HepG2 (cell line): Measurements from ENCODE around the gene UCKL1. TPM values are rescaled to one million over a fixed set of nuclear protein-coding genes. Genes with fewer than 3 reads are reported as not detected.

Experiments
- AFF4 ChIP-seq: sonication (generic); formaldehyde crosslinking; IDR thresholded peaks from 2 replicates; pipeline ENCODE4 v1.4.0; 2020; ENCODE audit warnings: missing genetic modification reagents
- AHR ChIP-seq: IDR thresholded peaks from 2 replicates; pipeline ENCODE4 v1.6.1; 2018; ENCODE audit warnings: missing genetic modification reagents, missing compliant biosample characterization
- CREM ChIP-seq, 2 experiments: sonication (generic) in 1 of 2; formaldehyde crosslinking in 1 of 2; IDR thresholded peaks; 2 replicates each; pipeline versions ENCODE4 v1.4.0 to v1.6.1; 2016 to 2020; ENCODE audit warnings: antibody characterized with exemption in 1 of 2, mild to moderate bottlenecking in 1 of 2, missing genetic modification reagents in 1 of 2
- DR1 ChIP-seq: sonication (generic); formaldehyde crosslinking; IDR thresholded peaks from 2 replicates; pipeline ENCODE4 v1.8.0; 2021; ENCODE audit warnings: mild to moderate bottlenecking, missing genetic modification reagents, inconsistent platforms
- KDM3A ChIP-seq: IDR thresholded peaks from 2 replicates; pipeline ENCODE4 v1.6.1; 2018; ENCODE audit warnings: low read depth, missing compliant biosample characterization
- KLF16 ChIP-seq, 2 experiments: sonication (generic) in 1 of 2; formaldehyde crosslinking in 1 of 2; IDR thresholded peaks; 2 replicates each; pipeline versions ENCODE4 v1.6.1 to v1.8.0; 2016 to 2023; ENCODE audit warnings: missing genetic modification reagents in 2 of 2, missing compliant biosample characterization in 1 of 2
- MBNL3 ChIP-seq: fragments of 250-450 bp; sonication (Bioruptor Pico); conservative IDR thresholded peaks from 2 replicates; pipeline ENCODE4 v1.8.0; 2022; ENCODE audit warnings: mild to moderate bottlenecking, inconsistent platforms
- MLLT10 ChIP-seq: sonication (generic); formaldehyde crosslinking; IDR thresholded peaks from 2 replicates; pipeline ENCODE4 v1.4.0; 2020; ENCODE audit warnings: missing genetic modification reagents
- MTA1 ChIP-seq: sonication (generic); formaldehyde crosslinking; IDR thresholded peaks from 2 replicates; pipeline ENCODE4 v1.4.0; 2020; ENCODE audit warnings: missing genetic modification reagents, mild to moderate bottlenecking, borderline replicate concordance
- RAD21 ChIP-seq: fragments of 450-650 bp; formaldehyde crosslinking; IDR thresholded peaks from 2 replicates; pipeline ENCODE4 v1.5.0; 2020; ENCODE audit warnings: mild to moderate bottlenecking
- REL ChIP-seq: sonication (generic); formaldehyde crosslinking; conservative IDR thresholded peaks from 2 replicates; pipeline ENCODE4 v1.8.0; 2022; ENCODE audit warnings: mild to moderate bottlenecking, missing genetic modification reagents, moderate library complexity
- SAFB2 ChIP-seq: sonication (generic); formaldehyde crosslinking; IDR thresholded peaks from 2 replicates; pipeline ENCODE4 v1.5.1; 2020; ENCODE audit warnings: missing genetic modification reagents, low read depth, mild to moderate bottlenecking, borderline replicate concordance
- ZBTB7B ChIP-seq: sonication (generic); formaldehyde crosslinking; IDR thresholded peaks from 2 replicates; pipeline ENCODE4 v1.4.0; 2020; ENCODE audit warnings: missing genetic modification reagents
- ZFP37 ChIP-seq: sonication (generic); formaldehyde crosslinking; IDR thresholded peaks from 2 replicates; pipeline ENCODE4 v1.4.0; 2020; ENCODE audit warnings: missing genetic modification reagents, borderline replicate concordance
- ZFP41 ChIP-seq: sonication (generic); formaldehyde crosslinking; IDR thresholded peaks from 2 replicates; pipeline ENCODE4 v1.4.0; 2020; ENCODE audit warnings: mild to moderate bottlenecking, missing genetic modification reagents, borderline replicate concordance
- ZNF432 ChIP-seq: sonication (generic); formaldehyde crosslinking; IDR thresholded peaks from 2 replicates; pipeline ENCODE4 v1.5.0; 2020; ENCODE audit warnings: missing genetic modification reagents, mild to moderate bottlenecking, borderline replicate concordance
- ZNF451 ChIP-seq: sonication (generic); formaldehyde crosslinking; IDR thresholded peaks from 2 replicates; pipeline ENCODE4 v1.5.0; 2020; ENCODE audit warnings: mild to moderate bottlenecking, missing genetic modification reagents
- ZNF605 ChIP-seq: sonication (generic); formaldehyde crosslinking; IDR thresholded peaks from 2 replicates; pipeline ENCODE4 v1.8.0; 2022; ENCODE audit warnings: mild to moderate bottlenecking, missing genetic modification reagents
- ZNF670 ChIP-seq: sonication (generic); formaldehyde crosslinking; IDR thresholded peaks from 2 replicates; pipeline ENCODE4 v1.8.0; 2022; ENCODE audit warnings: mild to moderate bottlenecking, missing genetic modification reagents, borderline replicate concordance
- polyA plus RNA-seq, 8 experiments: library from polyadenylated mRNA; depleted of rRNA in 3 of 8; stranded (reverse) in 7 of 8; unstranded in 1 of 8; fragments of >200 nt; fragmentation: Illumina TruSeq in 4 of 8; extraction: Trizol in 4 of 8; gene quantifications; 2 replicates each; pipeline versions ENCODE4 v1.2.1 to v1.2.3, GENCODE V29; 2011 to 2016; ENCODE audit warnings: low read depth in 4 of 8, missing spikeins in 1 of 8, mixed read lengths in 1 of 8; ENCODE audit not compliant: insufficient read depth in 1 of 8
- total RNA-seq, 5 experiments: library from RNA; depleted of rRNA; stranded (reverse); fragments of >200 nt; fragmentation: Illumina TruSeq; extraction: Trizol; gene quantifications; 2 replicates each; pipeline ENCODE4 v1.2.3, GENCODE V29; 2016; ENCODE audit warnings: low read depth in 1 of 5
- TF ChIP-seq, protein P1 (sequence below): sonication (generic); formaldehyde crosslinking; IDR thresholded peaks from 2 replicates; pipeline ENCODE4 v1.8.0; 2022; ENCODE audit warnings: missing genetic modification reagents, mild to moderate bottlenecking, moderate library complexity, borderline replicate concordance
- TF ChIP-seq, protein P2 (sequence below): sonication (generic); formaldehyde crosslinking; conservative IDR thresholded peaks from 2 replicates; pipeline ENCODE4 v1.8.0; 2022; ENCODE audit warnings: mild to moderate bottlenecking, moderate library complexity, missing genetic modification reagents

Gene UCKL1
- total and polyA plus RNA-seq, 2 of the 13 experiments (the other 11 are each of a cell fraction or from before 2014, with no cell fraction given) = 50.2 to 126 TPM

DNA sequence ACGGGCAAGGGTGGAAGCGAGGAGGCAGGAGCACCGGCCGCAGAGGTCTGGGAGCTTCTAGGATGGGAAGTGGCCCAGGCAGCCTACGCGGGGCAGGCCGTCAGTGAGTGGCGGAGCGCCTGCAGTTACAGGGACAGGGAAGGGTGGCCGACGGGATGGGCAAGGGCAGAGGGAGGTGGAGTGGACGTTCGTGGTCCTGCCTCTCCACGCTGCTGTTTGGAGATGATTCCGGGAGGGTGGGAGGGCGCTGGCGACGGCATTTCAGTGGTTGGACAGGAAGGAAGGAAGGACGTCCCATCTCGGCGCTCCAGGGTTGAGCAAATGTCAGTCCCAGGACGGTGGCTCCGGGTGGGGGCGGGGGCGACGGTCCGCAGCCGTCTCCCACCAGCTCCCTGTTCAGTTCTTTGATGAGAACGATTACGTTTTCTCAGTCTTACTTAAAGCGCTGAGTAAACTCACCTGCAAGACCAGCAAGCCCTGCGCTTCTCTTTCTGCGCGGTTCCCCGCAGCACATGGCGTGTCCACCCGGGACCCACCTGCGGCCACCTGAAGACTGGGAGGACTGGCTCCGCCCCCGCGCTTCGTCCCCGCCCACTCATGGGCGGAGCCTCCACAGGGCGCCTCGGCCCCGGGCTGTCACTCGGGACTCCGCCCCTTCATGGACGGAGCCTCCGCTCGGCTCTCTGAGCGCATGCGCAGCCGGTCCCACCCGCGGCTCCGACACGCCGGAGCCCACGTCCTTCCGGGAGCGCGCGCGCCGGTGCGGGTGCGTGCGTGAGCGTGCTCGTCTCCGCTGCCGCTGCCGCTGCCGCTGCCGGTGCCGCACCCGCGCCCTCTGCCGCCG, 61.6 kb downstream of the UCKL1 start, which contains the start of gene DNAJC5 (continued):
- TF ChIP-seq AFF4 = no peak
- peak; percentile 78 for TF ChIP-seq ZBTB7B (CRISPR knock-in tag)
- TF ChIP-seq SAFB2 (CRISPR knock-in tag) = peak; percentile 36; the same call in 1 of the 2 replicates
- peak; percentile 55; the same call in 1 of the 2 replicates for TF ChIP-seq ZFP41
- no peak; the same call in 1 of the 2 replicates for TF ChIP-seq DR1 (CRISPR knock-in tag)
- TF ChIP-seq ZNF605 = peak; percentile 91
- TF ChIP-seq AHR (CRISPR knock-in tag) = peak; percentile 93; the same call in 1 of the 2 replicates
- TF ChIP-seq, protein P1, sequence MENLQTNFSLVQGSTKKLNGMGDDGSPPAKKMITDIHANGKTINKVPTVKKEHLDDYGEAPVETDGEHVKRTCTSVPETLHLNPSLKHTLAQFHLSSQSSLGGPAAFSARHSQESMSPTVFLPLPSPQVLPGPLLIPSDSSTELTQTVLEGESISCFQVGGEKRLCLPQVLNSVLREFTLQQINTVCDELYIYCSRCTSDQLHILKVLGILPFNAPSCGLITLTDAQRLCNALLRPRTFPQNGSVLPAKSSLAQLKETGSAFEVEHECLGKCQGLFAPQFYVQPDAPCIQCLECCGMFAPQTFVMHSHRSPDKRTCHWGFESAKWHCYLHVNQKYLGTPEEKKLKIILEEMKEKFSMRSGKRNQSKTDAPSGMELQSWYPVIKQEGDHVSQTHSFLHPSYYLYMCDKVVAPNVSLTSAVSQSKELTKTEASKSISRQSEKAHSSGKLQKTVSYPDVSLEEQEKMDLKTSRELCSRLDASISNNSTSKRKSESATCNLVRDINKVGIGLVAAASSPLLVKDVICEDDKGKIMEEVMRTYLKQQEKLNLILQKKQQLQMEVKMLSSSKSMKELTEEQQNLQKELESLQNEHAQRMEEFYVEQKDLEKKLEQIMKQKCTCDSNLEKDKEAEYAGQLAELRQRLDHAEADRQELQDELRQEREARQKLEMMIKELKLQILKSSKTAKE (CRISPR knock-in tag) = no peak
- no peak for TF ChIP-seq ZNF432
- TF ChIP-seq RAD21 (CRISPR knock-in tag) = 0 out of 2 replicates have a peak, but pooled peaks have one; percentile 56
- no peak for TF ChIP-seq ZNF670
- TF ChIP-seq MLLT10 = no peak
- no peak for TF ChIP-seq MBNL3 (CRISPR knock-in tag)
- 0 out of 2 replicates have a peak, but pooled peaks have one; percentile 54 for TF ChIP-seq KDM3A
- peak in 1 of 2 experiments; percentile 92; a peak in 1 of 4 replicates for TF ChIP-seq KLF16 (CRISPR knock-in tag; IDR thresholded peaks at IDR 0.05)
- TF ChIP-seq, protein P2, sequence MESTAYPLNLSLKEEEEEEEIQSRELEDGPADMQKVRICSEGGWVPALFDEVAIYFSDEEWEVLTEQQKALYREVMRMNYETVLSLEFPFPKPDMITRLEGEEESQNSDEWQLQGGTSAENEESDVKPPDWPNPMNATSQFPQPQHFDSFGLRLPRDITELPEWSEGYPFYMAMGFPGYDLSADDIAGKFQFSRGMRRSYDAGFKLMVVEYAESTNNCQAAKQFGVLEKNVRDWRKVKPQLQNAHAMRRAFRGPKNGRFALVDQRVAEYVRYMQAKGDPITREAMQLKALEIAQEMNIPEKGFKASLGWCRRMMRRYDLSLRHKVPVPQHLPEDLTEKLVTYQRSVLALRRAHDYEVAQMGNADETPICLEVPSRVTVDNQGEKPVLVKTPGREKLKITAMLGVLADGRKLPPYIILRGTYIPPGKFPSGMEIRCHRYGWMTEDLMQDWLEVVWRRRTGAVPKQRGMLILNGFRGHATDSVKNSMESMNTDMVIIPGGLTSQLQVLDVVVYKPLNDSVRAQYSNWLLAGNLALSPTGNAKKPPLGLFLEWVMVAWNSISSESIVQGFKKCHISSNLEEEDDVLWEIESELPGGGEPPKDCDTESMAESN (CRISPR knock-in tag) = peak; percentile 56; the same call in 1 of the 2 replicates
- TF ChIP-seq MTA1 = peak; percentile 88; the same call in 1 of the 2 replicates
- TF ChIP-seq REL (CRISPR knock-in tag) = no peak
- no peak for TF ChIP-seq ZNF451
- 0 out of 2 replicates have a peak, but pooled peaks have one; percentile 18 for TF ChIP-seq ZFP37 (CRISPR knock-in tag)
- TF ChIP-seq CREM (IDR thresholded peaks at IDR 0.05) = 0 out of 2 replicates have a peak, but pooled peaks have one; percentile 32
- no peak for TF ChIP-seq CREM (CRISPR knock-in tag; IDR thresholded peaks at IDR 0.05)
